Measurements from ENCODE around the gene COL18A1. TPM values are rescaled to one million over a fixed set of nuclear protein-coding genes. Genes with fewer than 3 reads are reported as not detected.

Gene COL18A1
- total and polyA plus RNA-seq, 2 donors from 2014 or later, result 150 to 316 TPM

GRCh38 chr21:45415943-45416611, 11.1 kb downstream of the COL18A1 start:
- Histone ChIP-seq H3K27me3 (ENCODE audit: control insufficient read depth, insufficient read depth, low read length) (no peaks in the 10 kb centered on the region), H3K9ac (ENCODE audit: low read length in 3 of 3) (peak overlapping the region in 1 of 3 donors; percentile 31), H3K4me3 (ENCODE audit: low read length in 3 of 3) (peak overlapping the region in 1 of 3 donors; percentile 38), H3K9me3 (ENCODE audit: control insufficient read depth in 2 of 3, insufficient read depth in 1 of 3, low read length in 3 of 3) (no peaks in the 10 kb centered on the region), H3K36me3 (ENCODE audit: control insufficient read depth in 2 of 3, insufficient read depth in 3 of 3, low read length in 3 of 3) (no peaks in the 10 kb centered on the region), H3K4me1 (ENCODE audit: control insufficient read depth in 2 of 3, insufficient read depth in 2 of 3, low read depth in 1 of 3, low read length in 3 of 3) (peaks cover 0 to 68% (median 53%) of the 10 kb centered on the region in 3 donors), H3K27ac (ENCODE audit: low read depth in 2 of 2, low read length in 2 of 2) (peak overlapping the region; percentile 47 to 97)
- intact Hi-C loops (cut with DNase I), result no loop called here
- DNase-seq (peak in 1 of 5 donors; percentile 49), FAIRE-seq (no peak)
- no peak for TF ChIP-seq CTCF (IDR thresholded peaks at IDR 0.05; ENCODE audit: borderline replicate concordance, extremely low read depth, insufficient read depth)

- no peaks in the 10 kb centered on the region for H3K27me3 ChIP-seq (ENCODE audit: control insufficient read depth, insufficient read depth, low read length)
- FAIRE-seq (no peak), DNase-seq (peak in 1 of 5 donors; percentile 50)
- H3K36me3 ChIP-seq (ENCODE audit: control insufficient read depth in 2 of 3, insufficient read depth in 3 of 3, low read length in 3 of 3), result no peaks in the 10 kb centered on the region
- peaks cover 2 to 72% (median 56%) of the 10 kb centered on the region in 3 donors for H3K4me1 ChIP-seq (ENCODE audit: control insufficient read depth in 2 of 3, insufficient read depth in 2 of 3, low read depth in 1 of 3, low read length in 3 of 3)
- peak overlapping the region in 1 of 3 donors; percentile 38 for H3K4me3 ChIP-seq (ENCODE audit: low read length in 3 of 3)
- TF ChIP-seq CTCF (IDR thresholded peaks at IDR 0.05; ENCODE audit: borderline replicate concordance, extremely low read depth, insufficient read depth), result no peak
- H3K9ac ChIP-seq (ENCODE audit: low read length in 3 of 3), result peak overlapping the region in 2 of 3 donors; percentile 29 to 31
- intact Hi-C loops (cut with DNase I), result no loop called here
- peak overlapping the region; percentile 79 to 97 for H3K27ac ChIP-seq (ENCODE audit: low read depth in 2 of 2, low read length in 2 of 2)
- no peaks in the 10 kb centered on the region for H3K9me3 ChIP-seq (ENCODE audit: control insufficient read depth in 2 of 3, insufficient read depth in 1 of 3, low read length in 3 of 3)
Measured at GRCh38 chr21:45416620-45417019, 11.7 kb downstream of the COL18A1 start.

GRCh38 chr21:45417256-45417950, 12.4 kb downstream of the COL18A1 start:
- Histone ChIP-seq H3K27me3 (ENCODE audit: control insufficient read depth, insufficient read depth, low read length) (no peaks in the 10 kb centered on the region), H3K4me3 (ENCODE audit: low read length in 3 of 3) (peak overlapping the region in 1 of 3 donors; percentile 38), H3K9ac (ENCODE audit: low read length in 3 of 3) (peak overlapping the region in 2 of 3 donors; percentile 12 to 31), H3K27ac (ENCODE audit: low read depth in 2 of 2, low read length in 2 of 2) (peak overlapping the region; percentile 97 to 99), H3K9me3 (ENCODE audit: control insufficient read depth in 2 of 3, insufficient read depth in 1 of 3, low read length in 3 of 3) (no peaks in the 10 kb centered on the region), H3K36me3 (ENCODE audit: control insufficient read depth in 2 of 3, insufficient read depth in 3 of 3, low read length in 3 of 3) (peaks cover 0 to 2% (median 0%) of the 10 kb centered on the region in 3 donors), H3K4me1 (ENCODE audit: control insufficient read depth in 2 of 3, insufficient read depth in 2 of 3, low read depth in 1 of 3, low read length in 3 of 3) (peaks cover 4 to 79% (median 59%) of the 10 kb centered on the region in 3 donors)
- FAIRE-seq, result no peak
- intact Hi-C loops (cut with DNase I), result no loop called here
- peak in 1 of 5 donors; percentile 61 for DNase-seq
- no peak for TF ChIP-seq CTCF (IDR thresholded peaks at IDR 0.05; ENCODE audit: borderline replicate concordance, extremely low read depth, insufficient read depth)

All from kidney (tissue), 14 donors.